ENCODE data around the gene TK2. TPM values are rescaled to one million over a fixed set of nuclear protein-coding genes. Genes with fewer than 3 reads are reported as not detected.

Gene TK2
- total RNA-seq, 1 donor from 2014 or later = 18.6 TPM

DNA sequence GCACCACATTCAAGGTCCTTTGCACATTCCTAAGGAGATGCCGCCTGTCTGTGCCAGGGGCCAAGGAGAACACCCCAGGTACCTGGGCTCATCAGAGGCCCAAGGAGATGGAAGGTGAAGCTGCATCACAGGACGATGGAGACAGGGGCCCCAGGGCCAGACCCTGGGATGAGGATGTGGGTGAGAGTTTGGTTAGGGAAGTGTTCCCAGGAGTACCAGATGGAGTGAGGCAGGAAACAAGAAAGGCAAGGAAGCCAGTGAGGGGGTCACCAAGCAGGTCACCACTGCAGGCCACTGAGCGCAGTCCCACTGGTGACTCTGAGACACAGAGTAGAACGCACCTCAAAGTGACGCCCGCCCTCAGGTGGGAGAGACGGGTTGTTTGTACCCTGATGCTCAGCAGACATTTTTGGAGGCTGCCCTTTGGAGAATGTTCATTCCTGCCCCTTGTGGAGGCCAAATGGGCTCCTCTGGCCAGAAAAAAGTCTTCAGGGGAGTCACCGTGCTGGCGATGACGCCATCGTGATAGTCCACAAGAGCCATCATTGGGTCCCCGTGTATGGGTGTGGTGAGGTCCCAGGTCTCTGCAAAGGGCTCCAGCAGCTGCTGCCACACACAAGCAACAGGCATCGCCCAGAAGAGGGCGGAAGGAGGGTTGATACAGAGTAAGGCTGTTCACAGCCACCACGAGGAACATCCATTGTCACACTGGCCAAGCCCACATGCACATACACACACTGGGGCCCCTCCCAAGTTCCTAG lies 65.3 kb downstream of the TK2 start:
- peaks cover 17% of the 10 kb centered on the region for H3K4me1 ChIP-seq
- no peak overlapping the region for H3K27ac ChIP-seq (replicated peaks)
- no peak for DNase-seq
- no peak overlapping the region for H3K4me3 ChIP-seq
- intact Hi-C loops (cut with micrococcal nuclease) = loop anchor here (5.0 to 10.0 kb wide), 2 partner anchors 77 to 130 kb away; no protein-coding TSS in a partner anchor
- H3K36me3 ChIP-seq = no peaks in the 10 kb centered on the region
- TF ChIP-seq, protein P1, sequence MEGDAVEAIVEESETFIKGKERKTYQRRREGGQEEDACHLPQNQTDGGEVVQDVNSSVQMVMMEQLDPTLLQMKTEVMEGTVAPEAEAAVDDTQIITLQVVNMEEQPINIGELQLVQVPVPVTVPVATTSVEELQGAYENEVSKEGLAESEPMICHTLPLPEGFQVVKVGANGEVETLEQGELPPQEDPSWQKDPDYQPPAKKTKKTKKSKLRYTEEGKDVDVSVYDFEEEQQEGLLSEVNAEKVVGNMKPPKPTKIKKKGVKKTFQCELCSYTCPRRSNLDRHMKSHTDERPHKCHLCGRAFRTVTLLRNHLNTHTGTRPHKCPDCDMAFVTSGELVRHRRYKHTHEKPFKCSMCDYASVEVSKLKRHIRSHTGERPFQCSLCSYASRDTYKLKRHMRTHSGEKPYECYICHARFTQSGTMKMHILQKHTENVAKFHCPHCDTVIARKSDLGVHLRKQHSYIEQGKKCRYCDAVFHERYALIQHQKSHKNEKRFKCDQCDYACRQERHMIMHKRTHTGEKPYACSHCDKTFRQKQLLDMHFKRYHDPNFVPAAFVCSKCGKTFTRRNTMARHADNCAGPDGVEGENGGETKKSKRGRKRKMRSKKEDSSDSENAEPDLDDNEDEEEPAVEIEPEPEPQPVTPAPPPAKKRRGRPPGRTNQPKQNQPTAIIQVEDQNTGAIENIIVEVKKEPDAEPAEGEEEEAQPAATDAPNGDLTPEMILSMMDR (IDR thresholded peaks at IDR 0.05; ENCODE audit: borderline replicate concordance) = no peak
- no peaks in the 10 kb centered on the region for H3K27me3 ChIP-seq (ENCODE audit: low read depth)
- peaks cover 4% of the 10 kb centered on the region for H3K9me3 ChIP-seq (replicated peaks)

- no peak overlapping the region for H3K4me3 ChIP-seq
- TF ChIP-seq, protein P1 (IDR thresholded peaks at IDR 0.05; ENCODE audit: borderline replicate concordance) = peak; percentile 96
- intact Hi-C loops (cut with micrococcal nuclease) = loop anchor here (5.0 to 10.0 kb wide), 2 partner anchors 77 to 129 kb away; no protein-coding TSS in a partner anchor
These were observed 66.1 kb downstream of the TK2 start for GRCh38 chr16:66483689-66484452.

GRCh38 chr16:66481943-66482390 lies 68.0 kb downstream of the TK2 start:
- TF ChIP-seq, protein P1 (IDR thresholded peaks at IDR 0.05; ENCODE audit: borderline replicate concordance) = no peak
- DNase-seq = no peak
- H3K9me3 ChIP-seq (replicated peaks) = no peaks in the 10 kb centered on the region
- peaks cover 23% of the 10 kb centered on the region for H3K4me1 ChIP-seq
- intact Hi-C loops (cut with micrococcal nuclease) = loop anchor here (5.0 to 10.0 kb wide), 2 partner anchors 75 to 127 kb away; no protein-coding TSS in a partner anchor
- peaks cover 9% of the 10 kb centered on the region for H3K27me3 ChIP-seq (ENCODE audit: low read depth)
- H3K36me3 ChIP-seq = no peaks in the 10 kb centered on the region
- H3K4me3 ChIP-seq = no peak overlapping the region
- no peak overlapping the region for H3K27ac ChIP-seq (replicated peaks)

More at GRCh38 chr16:66483689-66484452, 66.1 kb downstream of the TK2 start:
- H3K27ac ChIP-seq (replicated peaks) = no peak overlapping the region
- peak; percentile 79 for DNase-seq
- peaks cover 20% of the 10 kb centered on the region for H3K4me1 ChIP-seq
- H3K27me3 ChIP-seq (ENCODE audit: low read depth) = no peaks in the 10 kb centered on the region
- peaks cover 4% of the 10 kb centered on the region for H3K9me3 ChIP-seq (replicated peaks)
- no peaks in the 10 kb centered on the region for H3K36me3 ChIP-seq

DNA sequence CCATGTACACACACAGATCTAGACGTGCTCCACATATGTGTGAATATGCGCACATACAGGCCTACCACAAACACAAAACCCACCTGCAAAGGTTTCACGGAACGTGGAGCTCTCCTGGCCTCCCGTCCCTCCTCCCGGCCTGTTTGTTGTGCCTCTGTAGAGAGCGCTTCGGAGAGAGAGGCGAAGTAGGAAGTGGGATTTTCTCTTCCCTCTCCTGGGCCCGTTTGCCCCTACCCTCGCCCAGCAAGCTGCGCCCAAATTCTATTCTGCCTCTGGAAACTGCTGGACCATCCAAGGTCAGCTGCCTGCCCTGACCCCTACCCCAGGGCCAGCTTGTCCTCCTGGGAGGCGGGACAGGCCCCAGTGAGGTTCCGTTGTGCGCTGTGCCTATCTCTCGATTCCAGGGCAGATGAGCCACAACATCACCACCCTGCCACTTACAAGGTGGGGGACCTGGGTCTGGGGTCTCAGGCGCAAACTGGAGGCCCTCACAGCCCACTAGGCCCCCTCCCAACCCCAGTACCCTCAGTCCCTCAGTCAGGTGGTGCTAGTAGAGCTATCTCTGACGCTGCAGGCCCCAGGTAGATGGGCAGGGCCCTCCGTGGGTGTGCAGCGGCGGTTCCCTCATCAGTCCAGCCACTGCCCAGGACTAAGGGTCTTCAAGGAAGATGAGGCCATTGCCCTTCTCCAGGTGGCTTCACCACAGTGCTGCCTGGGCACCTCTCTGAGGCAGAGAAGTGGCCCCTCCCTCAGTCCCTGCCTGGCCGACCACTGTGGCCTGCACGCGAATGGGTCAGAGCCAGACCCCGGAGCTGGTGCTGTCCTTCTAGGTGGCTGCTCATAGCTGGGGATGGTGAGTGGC lies 68.6 kb downstream of the TK2 start:
- Histone ChIP-seq H3K4me1 (peaks cover 17% of the 10 kb centered on the region), H3K36me3 (no peaks in the 10 kb centered on the region), H3K27me3 (ENCODE audit: low read depth) (peaks cover 12% of the 10 kb centered on the region), H3K27ac (replicated peaks) (no peak overlapping the region), H3K4me3 (no peak overlapping the region), H3K9me3 (replicated peaks) (no peaks in the 10 kb centered on the region)
- TF ChIP-seq, protein P1 (IDR thresholded peaks at IDR 0.05; ENCODE audit: borderline replicate concordance) = no peak
- intact Hi-C loops (cut with micrococcal nuclease) = loop anchor here (5.0 to 10.0 kb wide), 2 partner anchors 74 to 127 kb away; no protein-coding TSS in a partner anchor
- no peak for DNase-seq
